ENCODE data around the gene IFITM1. TPM values are rescaled to one million over a fixed set of nuclear protein-coding genes. Genes with fewer than 3 reads are reported as not detected.
"Not testable (repeated sequence)": the region's sequence is repeated elsewhere in the genome, so short reads cannot be mapped to it uniquely, and the experiment has no call there.

The IFITM1 gene
- total RNA-seq, 1 donor from 2014 or later = 526 TPM

DNA sequence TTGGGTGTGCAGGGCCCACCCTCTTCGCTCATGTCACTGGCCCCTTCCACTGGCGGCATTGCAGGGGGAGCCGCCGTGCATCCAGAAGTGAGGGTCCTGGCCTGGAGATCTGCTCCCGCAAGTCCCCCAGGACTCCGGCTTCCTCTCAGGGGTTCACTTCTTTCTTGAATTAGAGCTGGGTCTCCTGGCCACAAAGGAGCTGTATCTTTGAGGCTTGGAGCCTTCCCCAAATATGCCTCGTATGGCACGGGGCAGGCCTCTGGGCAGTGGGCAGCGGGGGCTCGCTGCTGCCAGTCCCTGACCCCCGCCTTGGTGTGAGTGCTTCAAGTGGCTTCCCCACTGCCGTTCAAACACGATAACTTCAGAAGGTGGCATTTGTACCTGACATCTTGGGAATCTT, 14.2 kb downstream of the IFITM1 start:
- Mint-ChIP-seq H3K4me1 (ENCODE audit: low read depth, unreplicated experiment) (peaks cover 4% of the 10 kb centered on the region), H3K4me3 (ENCODE audit: unreplicated experiment) (no peak overlapping the region), H3K27me3 (ENCODE audit: low read depth, unreplicated experiment) (peaks cover 9% of the 10 kb centered on the region), H3K27ac (ENCODE audit: unreplicated experiment) (no peak overlapping the region), H3K36me3 (ENCODE audit: low read depth, unreplicated experiment) (no peaks in the 10 kb centered on the region), H3K9me3 (ENCODE audit: unreplicated experiment) (no peaks in the 10 kb centered on the region)
- DNase-seq (ENCODE audit: low read depth) = no peak
- TF ChIP-seq EZH2 (IDR thresholded peaks at IDR 0.05; ENCODE audit: insufficient read depth, low read length) (no peak), CTCF (IDR thresholded peaks at IDR 0.05; ENCODE audit: insufficient read depth, low read depth, low read length) (no peak)
- FAIRE-seq = no peak
- H3K9me3 ChIP-seq (ENCODE audit: insufficient read depth, low read depth, low read length) = no peaks in the 10 kb centered on the region
- H4K20me1 ChIP-seq (ENCODE audit: insufficient read depth, low read length) = no peaks in the 10 kb centered on the region
- no peak overlapping the region for H3K4me2 ChIP-seq (ENCODE audit: low read length)
- H3K36me3 ChIP-seq (ENCODE audit: insufficient read depth, low read length) = no peaks in the 10 kb centered on the region
- no peak overlapping the region for H3K27ac ChIP-seq (ENCODE audit: low read depth, low read length)
- H3K79me2 ChIP-seq (ENCODE audit: insufficient read depth, low read length) = no peaks in the 10 kb centered on the region
- H3K9ac ChIP-seq (ENCODE audit: low read length) = no peak overlapping the region
- peaks cover 7% of the 10 kb centered on the region for H3K4me1 ChIP-seq (ENCODE audit: insufficient read depth, low read length)
- no peak overlapping the region for H3K4me3 ChIP-seq (ENCODE audit: insufficient read depth, low read depth, low read length)
- no peaks in the 10 kb centered on the region for H3K27me3 ChIP-seq (ENCODE audit: insufficient read depth, low read length)
- no peak overlapping the region for H2AFZ ChIP-seq (ENCODE audit: low read depth, low read length)

DNA sequence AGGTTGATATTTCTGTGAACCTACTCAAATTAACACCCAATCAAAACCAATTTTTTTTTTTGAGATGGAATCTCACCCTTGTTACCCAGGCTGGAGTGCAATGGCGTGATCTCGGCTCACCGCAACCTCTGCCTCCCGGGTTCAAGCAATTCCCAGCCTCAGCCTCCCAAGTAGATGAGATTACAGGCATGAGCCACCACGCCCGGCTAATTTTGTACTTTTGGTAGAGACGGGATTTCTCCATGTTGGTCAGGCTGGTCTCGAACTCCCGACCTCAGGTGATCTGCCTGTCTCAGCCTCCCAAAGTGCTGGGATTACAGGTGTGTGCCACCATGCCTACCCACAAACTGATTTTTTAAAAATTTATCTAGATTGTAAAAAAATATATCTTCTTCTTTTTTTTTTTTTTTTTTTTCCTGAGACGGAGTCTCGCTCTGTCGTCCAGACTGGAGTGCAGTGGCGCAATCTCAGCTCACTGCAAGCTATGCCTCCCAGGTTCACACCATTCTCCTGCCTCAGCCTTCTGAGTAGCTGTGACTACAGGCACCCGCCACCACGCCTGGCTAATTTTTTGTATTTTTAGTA, 14.8 kb downstream of the IFITM1 start:
- H2AFZ ChIP-seq (ENCODE audit: low read depth, low read length); H3K4me3 ChIP-seq (ENCODE audit: insufficient read depth, low read depth, low read length); FAIRE-seq; H3K27ac Mint-ChIP-seq (ENCODE audit: unreplicated experiment); H3K4me1 ChIP-seq (ENCODE audit: insufficient read depth, low read length); H3K27me3 Mint-ChIP-seq (ENCODE audit: low read depth, unreplicated experiment); H3K4me3 Mint-ChIP-seq (ENCODE audit: unreplicated experiment); H3K9ac ChIP-seq (ENCODE audit: low read length); H3K36me3 ChIP-seq (ENCODE audit: insufficient read depth, low read length); H3K27ac ChIP-seq (ENCODE audit: low read depth, low read length); H3K27me3 ChIP-seq (ENCODE audit: insufficient read depth, low read length); H3K9me3 ChIP-seq (ENCODE audit: insufficient read depth, low read depth, low read length); H4K20me1 ChIP-seq (ENCODE audit: insufficient read depth, low read length); H3K4me1 Mint-ChIP-seq (ENCODE audit: low read depth, unreplicated experiment); H3K36me3 Mint-ChIP-seq (ENCODE audit: low read depth, unreplicated experiment); H3K9me3 Mint-ChIP-seq (ENCODE audit: unreplicated experiment); H3K4me2 ChIP-seq (ENCODE audit: low read length); DNase-seq (ENCODE audit: low read depth); H3K79me2 ChIP-seq (ENCODE audit: insufficient read depth, low read length): not testable (repeated sequence)

GRCh38 chr11:329886-330253, 16.0 kb downstream of the IFITM1 start:
- no peak for DNase-seq (ENCODE audit: low read depth)
- H3K4me1 Mint-ChIP-seq (ENCODE audit: low read depth, unreplicated experiment) = peaks cover 12% of the 10 kb centered on the region
- Histone ChIP-seq H3K79me2 (ENCODE audit: insufficient read depth, low read length) (no peaks in the 10 kb centered on the region), H3K27me3 (ENCODE audit: insufficient read depth, low read length) (no peaks in the 10 kb centered on the region), H3K27ac (ENCODE audit: low read depth, low read length) (no peak overlapping the region), H3K4me1 (ENCODE audit: insufficient read depth, low read length) (peaks cover 13% of the 10 kb centered on the region), H3K36me3 (ENCODE audit: insufficient read depth, low read length) (no peaks in the 10 kb centered on the region), H3K9ac (ENCODE audit: low read length) (no peak overlapping the region), H4K20me1 (ENCODE audit: insufficient read depth, low read length) (no peaks in the 10 kb centered on the region), H3K4me3 (ENCODE audit: insufficient read depth, low read depth, low read length) (no peak overlapping the region), H3K9me3 (ENCODE audit: insufficient read depth, low read depth, low read length) (no peaks in the 10 kb centered on the region), H2AFZ (ENCODE audit: low read depth, low read length) (no peak overlapping the region), H3K4me2 (ENCODE audit: low read length) (no peak overlapping the region)
- no peaks in the 10 kb centered on the region for H3K9me3 Mint-ChIP-seq (ENCODE audit: unreplicated experiment)
- no peak overlapping the region for H3K4me3 Mint-ChIP-seq (ENCODE audit: unreplicated experiment)
- peaks cover 9% of the 10 kb centered on the region for H3K27me3 Mint-ChIP-seq (ENCODE audit: low read depth, unreplicated experiment)
- no peaks in the 10 kb centered on the region for H3K36me3 Mint-ChIP-seq (ENCODE audit: low read depth, unreplicated experiment)
- no peak for FAIRE-seq
- no peak for TF ChIP-seq CTCF (IDR thresholded peaks at IDR 0.05; ENCODE audit: insufficient read depth, low read depth, low read length)
- TF ChIP-seq EZH2 (IDR thresholded peaks at IDR 0.05; ENCODE audit: insufficient read depth, low read length) = no peak
- H3K27ac Mint-ChIP-seq (ENCODE audit: unreplicated experiment) = no peak overlapping the region
